Effector CD8-positive, alpha-beta T cell (primary cell): ENCODE measurements around the gene ITPKB.
A peak's percentile ranks its signal among the peaks of the same experiment; 100 is the strongest.

Experiments
- DNase-seq: peaks from one replicate; lab custom pipeline; 2025; lab: John Stamatoyannopoulos, UW

ITPKB gene

DNA sequence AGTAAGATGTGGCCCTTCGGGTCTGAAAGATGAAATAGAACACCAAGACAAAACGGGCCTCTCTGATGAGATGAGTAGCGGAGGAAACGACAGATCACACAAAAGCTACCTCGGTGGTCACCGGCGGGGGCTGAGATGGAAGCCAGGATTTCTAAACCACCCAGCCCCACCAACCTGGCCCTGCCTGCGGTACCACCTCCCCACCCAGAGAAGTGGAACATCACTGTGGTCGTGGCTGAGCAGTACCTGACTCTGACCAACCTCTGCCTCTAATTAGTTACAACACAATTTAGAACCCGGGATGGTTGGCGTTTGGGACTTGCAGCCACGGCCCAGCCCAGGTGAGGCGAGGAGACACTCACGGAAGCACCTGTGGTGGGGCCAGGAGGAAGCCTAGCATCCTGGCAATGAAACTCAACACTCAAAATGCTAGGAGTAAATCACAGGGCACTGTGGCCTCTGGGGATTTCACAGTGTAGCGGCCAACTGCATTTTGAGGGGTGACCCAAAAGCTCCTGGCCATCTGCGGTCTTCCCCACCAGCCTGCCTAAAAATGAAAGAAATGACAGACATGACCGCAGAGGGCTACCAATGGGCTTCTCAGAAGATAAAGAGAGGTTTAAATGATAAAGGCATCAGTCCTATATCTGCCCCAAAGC lies 73.4 kb downstream of the ITPKB start:
- no peak for DNase-seq

DNA sequence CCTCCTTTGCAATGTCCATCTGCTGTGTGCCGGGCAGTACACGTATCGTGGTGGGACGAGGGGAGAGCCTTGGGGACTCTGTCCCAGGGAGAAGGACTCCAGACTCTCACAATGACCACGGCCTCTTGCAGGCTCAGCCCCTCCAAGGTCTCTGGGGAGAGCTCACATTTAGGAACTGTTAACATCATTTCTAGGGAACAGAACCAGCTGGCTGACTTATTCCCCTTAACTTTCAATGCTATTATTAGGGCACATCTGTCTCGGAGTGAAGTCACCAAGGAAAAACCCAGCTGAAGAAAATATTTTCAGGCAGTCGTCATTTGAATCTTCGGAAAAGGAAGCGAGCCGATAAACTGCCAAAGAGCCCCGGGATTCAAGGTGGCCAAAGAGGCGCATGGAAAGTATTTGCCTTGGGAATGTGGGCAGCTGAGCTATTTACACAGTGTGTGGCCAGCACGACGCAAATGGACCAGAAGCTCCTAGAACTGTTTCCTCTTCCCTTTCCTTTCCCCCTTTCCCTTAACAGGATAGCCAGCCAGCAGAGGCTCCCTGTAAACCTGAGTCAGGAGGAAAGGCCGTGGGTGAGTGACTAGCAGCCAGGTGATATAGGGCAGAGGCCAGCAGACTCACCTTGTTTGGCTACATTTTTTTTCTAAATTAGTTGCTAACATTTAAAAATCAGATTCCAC lies 74.5 kb downstream of the ITPKB start:
- DNase-seq, result no peak

DNA sequence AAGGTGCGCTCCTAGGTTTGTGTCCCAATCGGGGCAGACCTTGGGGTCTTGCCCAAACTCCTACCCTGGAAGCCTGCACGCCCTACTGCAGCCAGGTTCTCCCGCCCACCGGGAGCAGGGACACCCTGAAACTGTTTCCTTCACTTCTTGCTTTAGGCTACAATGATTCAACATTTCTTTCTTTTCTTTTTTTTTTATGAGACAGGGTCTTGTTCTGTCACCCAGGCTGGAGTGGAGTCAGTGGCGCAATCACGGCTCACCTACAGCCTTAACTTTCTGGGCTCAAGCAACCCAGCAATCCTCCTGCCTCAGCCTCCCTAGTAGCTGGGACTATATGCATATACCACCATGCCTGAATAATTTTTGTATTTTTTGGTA lies 75.8 kb downstream of the ITPKB start:
- no peak for DNase-seq

DNA sequence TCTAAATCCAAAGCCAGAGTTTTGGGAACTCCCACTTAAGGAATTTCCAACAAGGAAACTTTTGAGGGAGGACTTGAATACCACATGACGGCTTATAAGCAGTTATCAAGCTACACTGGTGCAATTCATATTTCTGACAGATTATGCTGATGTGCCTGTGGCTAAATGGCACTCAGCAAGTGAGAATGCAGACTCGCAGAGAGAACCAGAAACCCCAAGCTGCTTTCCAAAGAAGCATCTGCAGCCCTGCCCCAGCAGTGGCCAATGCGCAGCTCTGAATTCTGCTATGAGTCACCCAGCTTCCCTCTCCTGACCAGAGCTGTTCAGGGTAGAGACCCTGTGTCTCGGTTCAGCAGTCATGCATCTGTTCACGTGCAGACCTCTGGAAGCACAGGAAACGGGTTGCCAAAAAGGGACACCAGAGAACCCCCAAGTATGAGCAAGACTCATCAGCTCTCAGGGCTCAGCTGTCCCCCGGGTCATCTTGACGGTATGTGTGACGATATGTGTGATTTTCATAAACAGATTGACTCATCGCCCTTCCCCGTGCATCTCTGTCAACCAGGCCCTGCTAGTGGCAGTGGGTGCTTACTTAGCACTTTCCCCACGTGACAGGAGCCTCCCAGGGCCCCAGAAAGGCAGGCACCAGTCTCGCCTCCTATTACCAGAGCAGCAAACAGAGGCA lies 76.3 kb downstream of the ITPKB start:
- peak; percentile 67 for DNase-seq

DNA sequence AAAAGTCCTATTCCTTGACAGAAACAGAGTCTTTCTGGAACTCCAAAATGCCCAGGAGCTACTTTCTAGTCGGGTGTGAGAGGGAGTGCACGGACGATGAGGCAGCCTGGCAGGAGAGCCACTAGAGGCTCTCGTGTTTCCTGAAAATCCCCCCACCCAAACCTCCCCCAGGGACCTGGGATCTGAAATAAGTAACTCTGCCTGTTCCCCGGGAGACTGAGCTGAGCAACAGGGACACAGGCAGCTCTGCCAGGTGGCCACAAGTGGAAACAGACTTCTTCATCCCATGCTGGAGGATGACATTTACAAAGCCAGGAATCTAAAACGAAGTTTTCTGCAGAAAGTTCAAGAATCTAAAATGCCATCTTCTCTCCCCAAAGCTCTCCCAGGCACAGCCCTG lies 77.1 kb downstream of the ITPKB start:
- no peak for DNase-seq

DNA sequence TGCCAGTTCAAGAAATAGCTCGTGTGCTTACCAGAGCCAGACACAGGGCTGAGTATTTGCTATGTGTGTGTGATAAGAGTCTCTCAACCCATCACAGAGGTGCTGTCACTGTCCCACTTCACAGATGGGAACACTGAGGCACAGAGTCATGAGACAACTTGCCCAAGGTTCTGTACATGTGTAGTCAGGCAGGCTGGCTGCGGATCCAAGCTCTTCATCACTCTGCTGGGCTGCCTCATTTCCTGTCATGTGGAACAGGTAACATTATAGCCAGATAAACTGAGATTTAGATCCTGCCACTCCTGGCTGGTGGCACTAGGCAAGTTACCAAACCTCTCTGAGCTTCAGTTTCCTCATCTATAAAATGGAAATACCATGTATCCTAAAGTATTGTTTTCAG lies 77.8 kb downstream of the ITPKB start:
- DNase-seq, result no peak

DNA sequence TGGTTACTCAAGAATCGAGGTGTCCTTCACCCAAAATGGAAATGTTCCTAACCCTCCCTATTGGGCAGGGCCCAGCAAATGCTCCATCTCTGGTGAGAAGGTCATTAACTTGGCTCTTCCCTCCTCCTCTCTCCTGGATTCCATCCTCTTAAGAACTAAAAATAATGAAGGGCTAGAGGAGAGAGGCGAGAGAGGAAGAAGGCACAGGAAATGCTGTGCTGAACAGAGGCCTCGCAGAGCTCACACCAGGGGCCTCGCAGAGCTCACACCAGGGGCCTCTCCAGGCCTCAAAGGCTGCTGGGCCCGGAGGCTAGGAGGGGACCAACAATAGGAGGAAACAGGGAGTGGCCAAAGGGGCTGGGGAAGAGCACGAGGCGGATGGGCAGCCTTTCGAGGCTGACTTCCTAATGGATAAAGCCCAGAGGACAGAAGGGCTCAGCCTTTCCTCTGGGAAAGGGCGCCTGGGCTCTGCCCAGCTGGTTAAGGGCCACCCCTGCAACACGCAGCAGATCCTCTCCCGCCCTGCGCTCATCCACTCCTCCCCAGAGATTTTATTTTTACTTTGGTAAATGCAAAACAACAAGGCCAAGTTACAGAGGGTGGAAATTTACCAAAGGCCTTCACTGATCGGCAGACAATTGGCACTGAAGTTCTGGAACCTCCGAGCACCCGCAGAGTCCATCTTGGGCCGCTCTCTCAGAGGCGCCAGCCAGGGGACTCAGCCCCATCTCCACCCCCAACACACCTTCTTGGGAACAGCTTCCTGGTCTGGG lies 78.5 kb downstream of the ITPKB start:
- no peak for DNase-seq

DNA sequence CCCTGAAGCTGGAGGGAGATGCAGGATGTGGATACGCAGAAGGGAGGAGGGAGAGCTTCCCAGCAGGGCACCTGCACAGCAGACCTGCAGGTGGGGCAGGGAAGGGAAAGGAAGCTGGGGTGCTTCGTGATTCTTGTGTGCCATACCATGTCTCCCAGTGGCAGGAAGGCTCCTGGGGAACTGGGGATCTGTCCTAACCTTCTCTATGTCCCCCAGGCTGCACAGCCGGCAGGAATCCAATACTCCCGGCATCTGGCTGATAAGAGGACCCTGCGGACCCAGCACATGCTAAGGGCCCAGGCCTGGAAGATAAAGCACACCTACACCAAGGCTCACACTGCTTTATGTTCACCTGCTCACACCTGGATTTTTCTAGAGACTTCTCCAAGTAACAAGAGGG lies 79.4 kb downstream of the ITPKB start:
- DNase-seq, result no peak

DNA sequence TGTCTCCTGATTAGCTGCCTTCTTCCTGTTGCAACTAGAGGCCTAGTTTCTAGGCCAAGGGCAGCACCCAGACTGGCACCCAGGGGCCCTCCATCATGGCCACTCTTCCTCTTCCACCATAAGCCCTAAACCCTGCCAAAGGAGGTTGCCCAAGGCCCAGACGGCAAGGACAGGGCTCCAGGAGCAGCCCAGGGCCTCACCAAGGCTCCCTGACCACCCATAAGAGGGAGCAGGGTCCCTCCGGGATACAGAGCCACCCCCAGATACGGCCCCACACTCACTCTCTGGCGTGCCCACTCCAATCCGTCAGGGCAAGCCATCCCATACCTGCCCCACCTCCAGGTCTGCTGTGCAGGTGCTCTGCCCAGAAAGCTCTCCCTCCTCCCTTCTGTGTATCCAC lies 79.9 kb downstream of the ITPKB start:
- DNase-seq, result no peak

DNA sequence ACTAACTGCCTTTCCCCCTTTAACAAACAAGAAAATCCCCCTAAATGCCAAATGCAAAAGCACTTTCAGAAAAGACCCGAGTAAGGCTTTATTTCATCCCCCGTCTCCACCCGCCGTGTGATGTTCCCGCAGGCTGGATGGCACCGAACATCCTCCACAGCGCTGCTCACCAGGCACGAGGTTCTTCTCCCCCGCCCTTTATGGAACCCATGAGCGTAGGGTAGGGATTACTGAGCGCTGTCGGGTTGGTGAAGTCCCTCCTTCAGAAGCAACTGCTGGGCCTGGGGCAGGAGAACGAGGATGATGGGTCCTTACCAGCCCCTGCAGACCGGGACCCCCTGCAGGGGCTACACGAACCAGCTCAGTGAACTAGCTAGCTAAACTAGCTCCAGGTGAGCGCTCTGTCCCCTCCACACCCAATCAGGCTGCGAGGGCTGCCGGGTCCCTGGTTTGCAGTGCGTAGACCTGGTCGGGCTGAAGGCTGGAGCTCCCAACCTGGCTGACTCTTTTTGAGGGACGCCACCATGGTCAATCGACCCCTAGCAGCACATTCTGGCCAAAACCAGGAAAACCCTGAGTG lies 80.4 kb downstream of the ITPKB start:
- no peak for DNase-seq

DNA sequence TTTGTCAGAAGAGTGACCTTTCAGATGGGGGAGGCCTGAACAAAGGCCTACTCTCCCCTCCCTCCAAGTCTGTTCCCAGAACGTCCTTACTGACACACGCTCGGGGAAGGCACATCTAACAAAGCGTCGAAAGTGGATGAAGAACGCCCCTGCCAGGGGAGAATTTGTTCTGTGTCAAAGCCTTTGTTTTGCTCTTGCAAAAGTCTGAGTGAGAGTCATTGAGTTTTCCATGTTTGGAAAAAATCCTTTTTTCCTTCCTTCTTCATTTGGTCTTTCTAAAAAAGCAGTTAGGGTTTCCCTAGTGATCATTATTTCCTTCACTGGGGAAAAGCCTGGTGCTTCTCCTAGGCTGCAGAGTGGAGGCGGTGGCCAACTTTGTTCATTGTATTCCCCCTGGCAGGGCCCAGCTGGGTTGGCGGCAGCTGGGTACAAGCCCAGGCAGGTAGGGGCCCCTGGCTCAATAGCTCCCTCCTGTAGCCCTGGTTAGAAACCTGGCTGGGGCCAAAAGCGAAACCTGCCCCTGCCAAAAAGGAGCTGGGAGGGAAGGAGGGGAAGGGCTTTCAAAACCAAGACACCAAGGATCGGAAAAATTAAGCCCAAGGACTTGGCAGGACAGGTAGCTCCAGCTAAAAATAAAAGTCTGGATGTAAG lies 81.1 kb downstream of the ITPKB start:
- DNase-seq, result no peak

DNA sequence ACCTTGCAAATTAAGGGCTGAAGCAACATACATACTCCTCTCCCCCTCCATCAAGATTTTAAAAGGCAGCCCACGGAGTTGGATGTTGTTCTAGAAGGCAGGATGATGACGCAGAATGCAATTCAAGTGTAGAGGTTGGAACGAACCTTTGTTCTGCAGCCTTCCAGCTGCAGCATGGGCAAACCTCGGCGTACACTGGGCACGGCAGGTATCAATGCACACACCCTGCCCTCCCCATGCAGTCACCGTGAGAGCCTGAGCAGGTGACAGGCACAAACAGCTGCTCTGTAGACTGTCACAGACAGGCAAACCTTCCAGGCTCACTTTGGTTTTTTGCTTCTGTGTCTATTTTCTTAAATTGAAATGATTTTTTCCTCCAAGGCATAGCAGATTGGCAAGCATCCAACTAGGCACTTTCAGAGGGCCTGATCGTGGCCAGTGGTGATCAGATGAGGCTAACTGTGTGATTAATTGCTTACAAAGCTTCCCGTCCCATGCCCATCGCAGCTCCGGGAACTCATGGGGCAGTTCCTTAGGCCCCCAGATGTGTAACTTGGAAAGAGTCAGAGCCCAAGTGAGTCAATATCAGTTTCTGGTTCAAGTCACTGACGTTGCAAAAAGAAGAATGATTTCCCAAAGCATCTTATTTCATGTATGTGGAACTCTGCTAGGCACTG lies 82.3 kb downstream of the ITPKB start:
- DNase-seq, result peak; percentile 21

DNA sequence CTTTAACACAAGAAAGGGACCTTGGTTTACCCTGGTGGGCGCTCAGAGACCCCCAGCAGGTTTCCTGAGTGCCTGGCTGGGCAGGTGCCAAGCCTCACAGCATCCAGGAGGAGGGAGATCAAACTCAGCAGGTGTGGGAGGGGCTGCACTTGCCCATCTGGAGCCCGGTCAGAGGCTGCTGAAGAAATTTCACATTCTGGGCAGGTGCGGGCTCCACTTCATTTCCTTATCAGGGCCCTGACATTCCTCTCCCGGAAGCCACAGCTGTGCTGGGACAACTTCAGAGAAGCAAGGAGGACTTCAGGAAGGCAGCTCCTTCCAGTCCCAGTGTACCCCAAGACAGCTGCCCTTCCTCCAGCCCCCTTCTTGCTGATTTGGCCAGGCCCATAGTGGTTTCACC lies 82.9 kb downstream of the ITPKB start:
- DNase-seq, result no peak

DNA sequence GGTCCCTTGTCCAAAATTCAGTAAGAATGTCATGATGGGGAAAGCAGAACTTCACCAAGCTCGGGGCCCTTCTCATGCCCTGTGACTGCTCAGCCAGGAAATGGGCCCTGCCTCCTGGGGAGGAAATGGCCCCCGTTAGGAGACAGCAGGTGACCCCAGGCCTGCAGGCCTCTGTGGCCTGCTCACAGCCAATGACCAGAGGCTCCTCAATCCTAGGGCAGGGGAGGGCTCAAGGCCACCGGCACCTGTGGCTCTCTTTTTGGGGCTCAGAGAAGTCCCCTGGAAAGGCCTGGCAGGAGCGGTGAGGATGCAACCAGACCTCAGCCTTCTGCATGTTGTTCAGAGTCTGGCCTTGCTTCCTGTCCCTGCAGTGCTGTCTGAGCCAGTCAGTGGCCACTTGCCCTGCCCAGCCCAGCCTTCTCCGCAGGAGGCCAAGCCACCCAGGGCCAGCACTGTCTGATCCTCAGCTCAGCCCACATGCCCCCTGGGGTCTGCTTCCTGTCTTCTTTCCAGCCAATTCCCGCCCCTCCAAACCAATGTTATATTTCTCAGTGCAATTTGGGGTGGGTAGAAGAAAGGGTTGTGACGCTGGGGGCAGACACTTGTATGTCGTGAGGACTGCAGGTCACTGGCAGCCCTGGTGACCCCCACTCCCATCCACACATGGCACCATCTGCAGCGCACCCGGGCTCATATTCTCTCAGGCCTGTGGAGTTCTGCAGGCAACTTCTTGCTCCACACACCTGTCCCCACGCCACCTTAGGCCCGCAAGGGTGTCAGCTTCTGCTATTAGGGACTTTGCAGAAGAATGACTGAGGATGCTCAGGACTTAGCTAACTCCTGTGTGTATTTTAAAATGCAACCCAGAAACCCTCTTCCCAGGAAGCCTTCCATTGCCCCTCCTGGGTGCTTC lies 83.6 kb downstream of the ITPKB start:
- no peak for DNase-seq

DNA sequence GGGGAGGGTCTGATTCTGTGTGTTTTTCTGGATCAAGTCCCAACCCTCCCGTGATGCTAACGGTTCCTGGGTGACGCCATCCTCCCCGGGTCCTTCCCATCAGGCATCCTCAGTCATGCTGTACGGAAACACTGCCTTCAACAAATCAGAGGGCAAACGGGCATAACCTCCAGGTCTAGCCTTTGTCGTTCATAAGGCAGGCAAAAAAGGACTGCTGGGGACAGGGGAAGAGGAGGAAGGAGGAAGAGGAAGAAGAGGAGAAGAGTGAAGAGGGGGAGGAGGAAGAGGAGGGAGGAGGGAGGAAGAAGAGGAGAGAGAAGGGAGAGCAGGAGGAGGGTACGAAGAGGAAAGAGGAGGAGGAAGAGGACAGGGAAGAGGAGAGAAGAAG lies 84.4 kb downstream of the ITPKB start:
- DNase-seq, result no peak

DNA sequence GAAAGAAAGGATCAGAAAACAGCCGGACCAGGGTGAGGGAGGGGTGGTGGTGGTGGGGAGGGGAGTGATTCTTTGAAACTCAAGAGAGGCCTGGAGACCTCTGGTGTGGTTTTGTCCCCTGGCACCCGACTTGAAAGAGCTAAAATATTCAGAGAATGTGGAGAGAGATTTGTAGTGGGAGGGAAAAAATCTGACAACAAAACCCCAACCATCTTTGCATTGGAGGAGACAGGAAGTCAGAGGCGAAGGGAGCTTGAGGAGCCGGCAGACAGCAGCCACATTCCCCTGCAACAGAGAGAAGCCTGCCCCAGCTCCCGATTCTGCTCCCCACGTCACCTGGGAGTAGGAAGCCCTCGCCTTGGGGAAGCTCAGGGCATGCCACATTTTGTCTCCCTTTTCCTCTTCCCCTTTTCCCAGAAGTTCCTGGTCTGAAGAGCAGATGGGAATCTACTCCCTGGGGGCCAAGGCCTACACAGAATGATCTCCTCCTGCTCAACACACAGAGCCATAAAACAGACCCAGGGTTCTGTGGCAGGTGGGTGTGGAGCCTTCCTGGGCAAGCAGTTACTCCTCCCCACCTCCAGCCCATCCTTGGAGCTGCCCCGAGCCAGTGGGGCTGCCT lies 84.9 kb downstream of the ITPKB start:
- DNase-seq, result no peak

DNA sequence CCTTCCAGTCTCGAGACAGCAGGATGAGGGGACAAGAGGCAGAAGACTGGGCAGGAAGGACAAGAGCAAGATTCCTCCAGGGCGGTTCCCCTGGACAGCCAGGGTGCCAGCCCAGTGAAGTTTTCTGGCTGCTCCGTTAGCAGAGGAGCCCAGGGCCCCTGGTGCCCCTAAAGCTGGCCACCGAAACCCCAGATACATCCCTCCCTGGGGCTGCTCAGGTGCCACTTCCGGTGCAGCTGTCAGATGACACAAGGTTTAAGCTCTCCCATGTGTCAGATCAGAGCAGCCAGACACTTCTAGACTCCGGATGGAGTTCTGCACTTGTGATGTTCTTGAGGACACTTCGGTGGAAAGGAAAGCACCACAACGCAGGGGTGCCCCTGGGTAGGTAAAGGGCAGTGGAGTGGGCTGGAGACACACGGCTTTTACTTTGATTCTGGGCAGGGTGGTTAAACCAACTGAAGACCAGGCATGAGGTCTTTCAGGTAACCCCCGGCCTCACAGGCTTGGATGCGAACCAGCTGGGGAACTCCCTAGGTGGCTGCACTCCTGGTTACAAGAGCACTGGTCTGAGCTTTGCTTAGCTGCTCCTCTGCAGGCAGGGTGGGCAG lies 85.7 kb downstream of the ITPKB start:
- DNase-seq, result peak; percentile 58

DNA sequence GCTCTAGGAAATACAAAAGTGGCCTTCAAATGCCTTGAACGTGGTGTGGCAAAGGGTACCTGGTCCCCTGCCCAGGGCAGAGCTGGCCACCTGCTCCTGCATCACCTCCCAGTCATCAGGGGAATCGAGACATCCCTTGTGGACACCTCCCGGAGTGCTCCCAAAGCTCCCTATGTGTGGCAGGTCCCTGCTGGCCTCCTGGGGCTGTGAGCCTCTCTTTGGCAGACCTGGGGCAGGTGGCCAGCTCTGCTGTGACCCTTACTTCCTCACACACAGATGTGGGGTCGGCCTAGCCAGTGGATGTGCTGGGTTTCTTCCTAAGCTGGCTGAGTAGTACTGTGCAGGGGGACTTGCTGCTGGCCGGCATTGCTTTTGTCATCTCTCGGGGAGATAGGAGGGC lies 86.5 kb downstream of the ITPKB start:
- no peak for DNase-seq

DNA sequence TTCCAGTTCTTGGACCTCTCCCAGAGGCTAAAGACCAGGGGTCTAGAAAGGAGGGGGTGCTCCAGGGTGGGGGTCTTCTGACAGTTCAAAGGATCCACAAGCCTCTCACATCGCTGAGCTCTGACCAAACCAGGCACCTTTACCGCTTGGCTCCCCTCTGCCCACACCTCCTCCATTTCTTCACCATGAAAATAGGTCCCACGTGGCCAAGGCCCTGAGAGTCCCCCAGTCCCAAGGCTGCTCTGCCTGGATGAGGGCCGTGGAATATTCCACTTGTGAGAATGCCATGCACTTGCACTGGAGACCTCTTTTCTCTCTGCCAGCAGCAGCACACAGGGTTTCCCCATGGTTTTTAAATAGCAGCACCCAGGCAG lies 87.4 kb downstream of the ITPKB start:
- DNase-seq, result no peak
